ENCODE results near the gene SETD1B.

The SETD1B gene

GRCh38 chr12:121828306-121828705 is 24.5 kb downstream of the SETD1B start:
- no peak for TF ChIP-seq CTCF (IDR thresholded peaks at IDR 0.05; ENCODE audit: borderline replicate concordance, extremely low read depth, low read length, poor library complexity, severe bottlenecking)
- TF ChIP-seq EZH2 (IDR thresholded peaks at IDR 0.05; ENCODE audit: borderline replicate concordance, low read depth, low read length, severe bottlenecking), result no peak
- Histone ChIP-seq H3K27ac (ENCODE audit: low read length) (no peak overlapping the region), H3K36me3 (ENCODE audit: insufficient read depth, low read length) (peaks cover 82% of the 10 kb centered on the region), H2AFZ (ENCODE audit: low read depth, low read length) (no peak overlapping the region), H3K4me3 (ENCODE audit: low read depth in 1 of 2, low read length in 2 of 2) (no peak overlapping the region), H3K4me1 (ENCODE audit: insufficient read depth, low read length) (no peaks in the 10 kb centered on the region), H3K9me3 (ENCODE audit: insufficient read depth, low read length, severe bottlenecking) (no peaks in the 10 kb centered on the region), H4K20me1 (ENCODE audit: insufficient read depth, low read length) (peaks cover 24% of the 10 kb centered on the region), H3K79me2 (ENCODE audit: insufficient read depth, low read length) (peaks cover 4% of the 10 kb centered on the region; the same call in 1 of the 2 replicates), H3K4me2 (ENCODE audit: insufficient read depth, low read length) (no peak overlapping the region), H3K9ac (ENCODE audit: low read depth, low read length) (no peak overlapping the region), H3K27me3 (ENCODE audit: insufficient read depth, low read length, poor library complexity) (no peaks in the 10 kb centered on the region)
- ATAC-seq (ENCODE audit: insufficient read depth, low read depth) (no peak), DNase-seq (no peak)

- H3K9me3 ChIP-seq (ENCODE audit: insufficient read depth, low read length, severe bottlenecking), result no peaks in the 10 kb centered on the region
These were observed 25.0 kb downstream of the SETD1B start for GRCh38 chr12:121828826-121829225.

GRCh38 chr12:121829250-121829918 is 25.6 kb downstream of the SETD1B start:
- H3K4me1 ChIP-seq (ENCODE audit: insufficient read depth, low read length), result no peaks in the 10 kb centered on the region
- ATAC-seq (ENCODE audit: insufficient read depth, low read depth) (no peak), DNase-seq (no peak)
- H3K9me3 ChIP-seq (ENCODE audit: insufficient read depth, low read length, severe bottlenecking), result no peaks in the 10 kb centered on the region
- H3K79me2 ChIP-seq (ENCODE audit: insufficient read depth, low read length), result peaks cover 4% of the 10 kb centered on the region; the same call in 1 of the 2 replicates
- H4K20me1 ChIP-seq (ENCODE audit: insufficient read depth, low read length), result peaks cover 14% of the 10 kb centered on the region
- H3K4me2 ChIP-seq (ENCODE audit: insufficient read depth, low read length), result no peak overlapping the region
- no peak overlapping the region for H2AFZ ChIP-seq (ENCODE audit: low read depth, low read length)
- H3K9ac ChIP-seq (ENCODE audit: low read depth, low read length), result no peak overlapping the region
- no peak for TF ChIP-seq CTCF (IDR thresholded peaks at IDR 0.05; ENCODE audit: borderline replicate concordance, extremely low read depth, low read length, poor library complexity, severe bottlenecking)
- TF ChIP-seq EZH2 (IDR thresholded peaks at IDR 0.05; ENCODE audit: borderline replicate concordance, low read depth, low read length, severe bottlenecking), result no peak
- peaks cover 71% of the 10 kb centered on the region for H3K36me3 ChIP-seq (ENCODE audit: insufficient read depth, low read length)
- no peaks in the 10 kb centered on the region for H3K27me3 ChIP-seq (ENCODE audit: insufficient read depth, low read length, poor library complexity)
- H3K27ac ChIP-seq (ENCODE audit: low read length), result no peak overlapping the region
- H3K4me3 ChIP-seq (ENCODE audit: low read depth in 1 of 2, low read length in 2 of 2), result no peak overlapping the region

More at GRCh38 chr12:121828826-121829225, 25.0 kb downstream of the SETD1B start:
- Histone ChIP-seq H2AFZ (ENCODE audit: low read depth, low read length) (no peak overlapping the region), H3K36me3 (ENCODE audit: insufficient read depth, low read length) (peaks cover 77% of the 10 kb centered on the region), H3K4me2 (ENCODE audit: insufficient read depth, low read length) (no peak overlapping the region), H3K9ac (ENCODE audit: low read depth, low read length) (no peak overlapping the region), H4K20me1 (ENCODE audit: insufficient read depth, low read length) (peaks cover 19% of the 10 kb centered on the region), H3K79me2 (ENCODE audit: insufficient read depth, low read length) (peaks cover 4% of the 10 kb centered on the region; the same call in 1 of the 2 replicates), H3K27ac (ENCODE audit: low read length) (no peak overlapping the region), H3K4me3 (ENCODE audit: low read depth in 1 of 2, low read length in 2 of 2) (no peak overlapping the region), H3K4me1 (ENCODE audit: insufficient read depth, low read length) (no peaks in the 10 kb centered on the region), H3K27me3 (ENCODE audit: insufficient read depth, low read length, poor library complexity) (no peaks in the 10 kb centered on the region)
- DNase-seq (no peak), ATAC-seq (ENCODE audit: insufficient read depth, low read depth) (no peak)
- TF ChIP-seq EZH2 (IDR thresholded peaks at IDR 0.05; ENCODE audit: borderline replicate concordance, low read depth, low read length, severe bottlenecking) (no peak), CTCF (IDR thresholded peaks at IDR 0.05; ENCODE audit: borderline replicate concordance, extremely low read depth, low read length, poor library complexity, severe bottlenecking) (no peak)

All from DND-41 (cell line).